ENCODE measurements around the gene CCDC157.

- TF ChIP-seq CTCF (conservative IDR thresholded peaks at IDR 0.05; ENCODE audit: low read length) (no peak), EZH2phosphoT487 (IDR thresholded peaks at IDR 0.05; ENCODE audit: borderline replicate concordance) (no peak)
Measured at GRCh38 chr22:30425616-30426387, 69.0 kb downstream of the CCDC157 start, which contains the start of gene MTFP1.

All from Loucy (cell line).